Smooth muscle cell (in vitro differentiated cells): ENCODE data around the gene ACADL. TPM values are rescaled to one million over a fixed set of nuclear protein-coding genes. Genes with fewer than 3 reads are reported as not detected.
A peak's percentile ranks its signal among the peaks of the same experiment; 100 is the strongest.

Source experiments
- DNase-seq: peaks from one replicate; lab custom pipeline; 2025; ENCODE audit not compliant: unreplicated experiment; lab: John Stamatoyannopoulos, UW
- H2AFZ ChIP-seq: fragments of 200-600 bp; sonication (generic); 2 replicates; pipeline ENCODE4 v1.6.0; 2016; ENCODE audit warnings: antibody characterized with exemption, low read depth, mild to moderate bottlenecking
- H3F3A ChIP-seq: fragments of 200-600 bp; sonication (generic); 2 replicates; pipeline ENCODE4 v1.6.0; 2017; ENCODE audit warnings: antibody characterized with exemption, low read depth
- H3K27ac ChIP-seq: fragments of 200-600 bp; sonication (generic); 2 replicates; pipeline ENCODE4 v1.5.1; 2016; ENCODE audit warnings: low read depth, mild to moderate bottlenecking
- H3K27me3 ChIP-seq: fragments of 200-600 bp; sonication (generic); 2 replicates; pipeline ENCODE4 v1.6.1; 2016; ENCODE audit warnings: low read depth, mild to moderate bottlenecking
- H3K36me3 ChIP-seq: fragments of 200-600 bp; sonication (generic); 2 replicates; pipeline ENCODE4 v1.5.1; 2016; ENCODE audit warnings: low read depth
- H3K4me1 ChIP-seq: fragments of 200-600 bp; sonication (generic); 2 replicates; pipeline ENCODE4 v1.5.1; 2016; ENCODE audit warnings: low read depth
- H3K4me2 ChIP-seq: fragments of 200-600 bp; sonication (generic); 2 replicates; pipeline ENCODE4 v1.6.0; 2016; ENCODE audit warnings: mild to moderate bottlenecking
- H3K4me3 ChIP-seq: fragments of 200-600 bp; sonication (generic); 2 replicates; pipeline ENCODE4 v1.5.1; 2016; ENCODE audit warnings: mild to moderate bottlenecking
- H3K79me2 ChIP-seq: fragments of 200-600 bp; sonication (generic); 2 replicates; pipeline ENCODE4 v1.6.0; 2016; ENCODE audit warnings: low read depth, mild to moderate bottlenecking
- H3K9ac ChIP-seq: fragments of 200-600 bp; sonication (generic); 2 replicates; pipeline ENCODE4 v1.6.0; 2016; ENCODE audit warnings: low read depth
- H3K9me3 ChIP-seq: fragments of 200-600 bp; sonication (generic); replicated peaks from 2 replicates; pipeline ENCODE4 v1.5.1; 2016; ENCODE audit warnings: low read depth
- H4K20me1 ChIP-seq: fragments of 200-600 bp; sonication (generic); 2 replicates; pipeline ENCODE4 v1.6.0; 2016; ENCODE audit warnings: low read depth
- WGBS: methylation state at CpG from one replicate; pipeline ENCODE4 v1.1.7; 2016; ENCODE audit warnings: low lambda C conversion rate; 5-methylcytosine and 5-hydroxymethylcytosine counted together
- polyA plus RNA-seq: library from polyadenylated mRNA; unstranded; fragments of >200 nt; fragmentation: Nextera tagmentation; extraction: Ambion mirVana; gene quantifications from 2 replicates; pipeline ENCODE4 v1.2.1, GENCODE V29; 2016
- total RNA-seq: library from RNA; depleted of rRNA; stranded (reverse); fragments of >200 nt; gene quantifications from 2 replicates; pipeline ENCODE4 v1.2.3, GENCODE V29; 2014
- TF ChIP-seq, protein P1 (sequence below): fragments of 200-600 bp; sonication (generic); IDR thresholded peaks from 2 replicates; pipeline ENCODE4 v1.5.1; 2017; ENCODE audit warnings: borderline replicate concordance, mild to moderate bottlenecking, antibody characterized with exemption; ENCODE audit not compliant: insufficient read depth, poor library complexity, severe bottlenecking

ACADL gene
- total and polyA plus RNA-seq, 2 experiments from 2014 or later, result 1.3 to 6.2 TPM

DNA sequence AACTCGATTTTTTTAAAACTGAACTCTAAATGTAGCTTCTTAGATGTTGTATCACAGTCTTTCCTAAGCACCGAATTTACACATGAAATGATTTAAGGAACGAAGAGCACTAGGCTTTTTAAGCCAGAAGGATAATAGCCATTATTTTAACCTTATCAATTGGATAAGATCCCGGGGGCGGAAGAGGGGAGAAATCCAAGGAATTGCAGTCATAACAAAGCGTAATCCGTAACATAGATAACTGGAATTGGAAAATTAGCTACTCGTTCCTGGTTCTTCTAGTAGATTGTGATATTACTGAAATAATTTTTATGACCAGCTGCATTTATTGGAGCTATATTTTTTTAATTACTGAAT is 53.0 kb downstream of the ACADL start:
- Histone ChIP-seq H3K27ac (peak overlapping the region; percentile 87), H3K4me3 (peak overlapping the region; percentile 82), H4K20me1 (no peaks in the 10 kb centered on the region), H3K4me1 (peaks cover 30% of the 10 kb centered on the region), H3K27me3 (no peaks in the 10 kb centered on the region), H3K9me3 (no peaks in the 10 kb centered on the region), H3K4me2 (peak overlapping the region; percentile 85), H3K79me2 (peaks cover 21% of the 10 kb centered on the region), H3K36me3 (no peaks in the 10 kb centered on the region), H3K9ac (peak overlapping the region; percentile 48), H2AFZ (peak overlapping the region; percentile 67), H3F3A (peaks cover 14% of the 10 kb centered on the region)
- TF ChIP-seq, protein P1, sequence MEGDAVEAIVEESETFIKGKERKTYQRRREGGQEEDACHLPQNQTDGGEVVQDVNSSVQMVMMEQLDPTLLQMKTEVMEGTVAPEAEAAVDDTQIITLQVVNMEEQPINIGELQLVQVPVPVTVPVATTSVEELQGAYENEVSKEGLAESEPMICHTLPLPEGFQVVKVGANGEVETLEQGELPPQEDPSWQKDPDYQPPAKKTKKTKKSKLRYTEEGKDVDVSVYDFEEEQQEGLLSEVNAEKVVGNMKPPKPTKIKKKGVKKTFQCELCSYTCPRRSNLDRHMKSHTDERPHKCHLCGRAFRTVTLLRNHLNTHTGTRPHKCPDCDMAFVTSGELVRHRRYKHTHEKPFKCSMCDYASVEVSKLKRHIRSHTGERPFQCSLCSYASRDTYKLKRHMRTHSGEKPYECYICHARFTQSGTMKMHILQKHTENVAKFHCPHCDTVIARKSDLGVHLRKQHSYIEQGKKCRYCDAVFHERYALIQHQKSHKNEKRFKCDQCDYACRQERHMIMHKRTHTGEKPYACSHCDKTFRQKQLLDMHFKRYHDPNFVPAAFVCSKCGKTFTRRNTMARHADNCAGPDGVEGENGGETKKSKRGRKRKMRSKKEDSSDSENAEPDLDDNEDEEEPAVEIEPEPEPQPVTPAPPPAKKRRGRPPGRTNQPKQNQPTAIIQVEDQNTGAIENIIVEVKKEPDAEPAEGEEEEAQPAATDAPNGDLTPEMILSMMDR, result no peak
- WGBS, result 4% methylated on average over 8 of the region's 8 CpGs
- DNase-seq, result no peak

GRCh38 chr2:210171309-210172218 is 53.7 kb downstream of the ACADL start, which contains the start of gene KANSL1L:
Gene KANSL1L (minus strand): TSS chr2:210171409. CDS start chr2:210154582, 16,827 bp downstream.
- H3F3A ChIP-seq, result peaks cover 14% of the 10 kb centered on the region
- peak within 1 kb of the TSS; percentile 94 for H3K27ac ChIP-seq
- H3K36me3 ChIP-seq, result no peaks in the 10 kb centered on the region
- H3K79me2 ChIP-seq, result peaks cover 27% of the 10 kb centered on the region
- H2AFZ ChIP-seq, result peak within 1 kb of the TSS; percentile 69
- H3K27me3 ChIP-seq, result no peaks in the 10 kb centered on the region
- H4K20me1 ChIP-seq, result no peaks in the 10 kb centered on the region
- H3K9ac ChIP-seq, result peak within 1 kb of the TSS; percentile 91
- H3K4me1 ChIP-seq, result peaks cover 36% of the 10 kb centered on the region
- peak within 1 kb of the TSS; percentile 85 for H3K4me2 ChIP-seq
- DNase-seq, result peak; percentile 96
- TF ChIP-seq, protein P1, result no peak
- under 1% methylated on average over 52 of the region's 67 CpGs for WGBS
- H3K9me3 ChIP-seq, result no peaks in the 10 kb centered on the region
- peak within 1 kb of the TSS; percentile 82 for H3K4me3 ChIP-seq

DNA sequence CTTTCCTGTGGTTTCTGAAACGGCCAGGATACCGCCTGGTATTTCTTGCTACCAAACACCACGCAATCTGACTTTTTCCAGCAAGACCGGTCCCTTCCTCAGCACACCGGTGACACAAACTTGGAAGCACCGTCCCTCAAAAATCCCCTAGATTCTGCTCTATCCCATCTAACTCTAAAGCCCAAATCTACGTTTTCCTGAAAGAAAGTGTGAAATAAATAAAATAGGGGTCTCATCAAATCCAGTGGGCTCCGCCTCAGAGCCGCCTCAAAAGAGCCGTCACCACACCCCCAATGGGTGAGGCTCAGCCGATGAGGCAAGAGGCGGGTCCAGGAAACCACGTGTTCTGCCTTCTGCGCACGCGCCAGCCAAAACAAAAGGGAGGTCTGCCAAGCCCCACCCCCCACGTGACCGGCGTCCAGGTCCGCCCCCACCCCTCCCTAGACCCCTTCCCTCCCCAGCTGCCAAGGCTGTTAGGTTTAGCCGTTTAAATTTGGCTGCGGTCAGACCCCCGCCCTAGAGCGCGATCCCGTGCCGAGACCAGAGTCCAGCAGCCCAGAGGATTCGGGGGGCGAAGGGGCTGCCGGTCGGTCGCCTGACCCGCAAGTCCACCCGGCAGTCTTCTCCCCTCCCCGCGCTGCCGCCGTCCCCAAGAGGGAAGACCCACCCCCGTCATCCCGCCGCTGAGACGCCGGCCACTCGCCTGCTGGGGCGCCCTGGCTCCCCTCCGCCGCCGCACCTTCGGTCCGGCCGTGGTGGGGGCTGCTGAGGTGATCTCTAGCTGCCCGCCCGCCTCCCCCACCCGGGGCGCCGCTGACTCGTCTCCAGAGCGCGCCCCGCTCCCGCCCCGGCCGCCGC is 54.6 kb downstream of the ACADL start:
- peak overlapping the region; percentile 82 for H3K4me3 ChIP-seq
- peaks cover 36% of the 10 kb centered on the region for H3K79me2 ChIP-seq
- DNase-seq, result peak; percentile 96
- H3K4me1 ChIP-seq, result peaks cover 37% of the 10 kb centered on the region
- TF ChIP-seq, protein P1, result no peak
- no peaks in the 10 kb centered on the region for H3K27me3 ChIP-seq
- H3F3A ChIP-seq, result peaks cover 14% of the 10 kb centered on the region
- WGBS, result 1% methylated on average over 47 of the region's 64 CpGs
- H2AFZ ChIP-seq, result peak overlapping the region; percentile 69
- H3K9ac ChIP-seq, result peak overlapping the region; percentile 91
- no peaks in the 10 kb centered on the region for H3K9me3 ChIP-seq
- no peaks in the 10 kb centered on the region for H4K20me1 ChIP-seq
- H3K36me3 ChIP-seq, result no peaks in the 10 kb centered on the region
- peak overlapping the region; percentile 94 for H3K27ac ChIP-seq
- H3K4me2 ChIP-seq, result peak overlapping the region; percentile 81
